ENCODE results near the gene PIAS1.
"Not testable (repeated sequence)": the region's sequence is repeated elsewhere in the genome, so short reads cannot be mapped to it uniquely, and the experiment has no call there.

PIAS1 gene

GRCh38 chr15:68113751-68114150 is 59.6 kb downstream of the PIAS1 start:
- no peak for DNase-seq (ENCODE audit: low read depth in 3 of 3, low spot score in 1 of 3)

GRCh38 chr15:68114356-68114755 is 60.2 kb downstream of the PIAS1 start:
- no peak for DNase-seq (ENCODE audit: low read depth in 3 of 3, low spot score in 1 of 3)

- DNase-seq (ENCODE audit: low read depth in 3 of 3, low spot score in 1 of 3), result no peak
Observed at GRCh38 chr15:68114840-68115239, 60.7 kb downstream of the PIAS1 start.

GRCh38 chr15:68124700-68125099 is 70.6 kb downstream of the PIAS1 start:
- no peak for DNase-seq (ENCODE audit: low read depth in 3 of 3, low spot score in 1 of 3)

- no peak for DNase-seq (ENCODE audit: low read depth in 3 of 3, low spot score in 1 of 3)
Observed at GRCh38 chr15:68126396-68126795, 72.3 kb downstream of the PIAS1 start.

- DNase-seq (ENCODE audit: low read depth in 3 of 3, low spot score in 1 of 3), result no peak
Observed at GRCh38 chr15:68129072-68129471, 75.0 kb downstream of the PIAS1 start.

GRCh38 chr15:68130851-68131250 is 76.7 kb downstream of the PIAS1 start:
- no peak for DNase-seq (ENCODE audit: low read depth in 3 of 3, low spot score in 1 of 3)

- no peak for DNase-seq (ENCODE audit: low read depth in 3 of 3, low spot score in 1 of 3)
Observed at GRCh38 chr15:68137096-68137495, 83.0 kb downstream of the PIAS1 start.

- no peak for DNase-seq (ENCODE audit: low read depth in 3 of 3, low spot score in 1 of 3)
Observed at GRCh38 chr15:68143129-68143528, 89.0 kb downstream of the PIAS1 start.

- no peak for DNase-seq (ENCODE audit: low read depth in 3 of 3, low spot score in 1 of 3)
Observed at GRCh38 chr15:68143785-68144184, 89.7 kb downstream of the PIAS1 start.

- DNase-seq (ENCODE audit: low read depth in 3 of 3, low spot score in 1 of 3), result no peak
Observed at GRCh38 chr15:68145706-68146105, 91.6 kb downstream of the PIAS1 start.

- no peak for DNase-seq (ENCODE audit: low read depth in 3 of 3, low spot score in 1 of 3)
Observed at GRCh38 chr15:68148039-68148438, 93.9 kb downstream of the PIAS1 start.

GRCh38 chr15:68149059-68149458 is 94.9 kb downstream of the PIAS1 start:
- no peak for DNase-seq (ENCODE audit: low read depth in 3 of 3, low spot score in 1 of 3)

GRCh38 chr15:68150187-68150586 is 96.1 kb downstream of the PIAS1 start:
- DNase-seq (ENCODE audit: low read depth in 3 of 3, low spot score in 1 of 3), result no peak

GRCh38 chr15:68151277-68151676 is 97.2 kb downstream of the PIAS1 start:
- DNase-seq (ENCODE audit: low read depth in 3 of 3, low spot score in 1 of 3), result no peak

- DNase-seq (ENCODE audit: low read depth in 3 of 3, low spot score in 1 of 3), result no peak
Observed at GRCh38 chr15:68152342-68152741, 98.2 kb downstream of the PIAS1 start.

GRCh38 chr15:68154923-68155559 is 100.9 kb downstream of the PIAS1 start:
- DNase-seq (ENCODE audit: low read depth in 3 of 3, low spot score in 1 of 3), result no peak

GRCh38 chr15:68157074-68157473 is 103.0 kb downstream of the PIAS1 start:
- DNase-seq (ENCODE audit: low read depth in 3 of 3, low spot score in 1 of 3), result no peak

- DNase-seq (ENCODE audit: low read depth in 3 of 3, low spot score in 1 of 3), result no peak
Observed at GRCh38 chr15:68158046-68158628, 104.0 kb downstream of the PIAS1 start.

- DNase-seq (ENCODE audit: low read depth in 3 of 3, low spot score in 1 of 3), result no peak
Observed at GRCh38 chr15:68163191-68163590, 109.1 kb downstream of the PIAS1 start.

GRCh38 chr15:68166847-68167246 is 112.7 kb downstream of the PIAS1 start:
- no peak for DNase-seq (ENCODE audit: low read depth in 3 of 3, low spot score in 1 of 3)

GRCh38 chr15:68172037-68172436 is 117.9 kb downstream of the PIAS1 start:
- not testable (repeated sequence) for DNase-seq (ENCODE audit: low read depth in 3 of 3, low spot score in 1 of 3)

- DNase-seq (ENCODE audit: low read depth in 3 of 3, low spot score in 1 of 3), result no peak
Observed at GRCh38 chr15:68173119-68173518, 119.0 kb downstream of the PIAS1 start.

Measured in stimulated activated CD4-positive, alpha-beta T cell treated with anti-CD3 and anti-CD28 coated beads, TNF-alpha, amount 100 ng/mL, for 1 hour (primary cell).